ENCODE measurements around the gene PPP1CA. TPM values are rescaled to one million over a fixed set of nuclear protein-coding genes. Genes with fewer than 3 reads are reported as not detected.

The PPP1CA gene
- total and polyA plus RNA-seq, 4 donors = 62.4 to 92.9 (median 75.9) TPM

- TF ChIP-seq ZBTB33 (IDR thresholded peaks at IDR 0.05) = no peak
- TF ChIP-seq RAD21 (IDR thresholded peaks at IDR 0.05) = no peak
- TF ChIP-seq CTCF (IDR thresholded peaks at IDR 0.05; ENCODE audit: low read depth, low read length, missing input control) = no peak
- no peak for TF ChIP-seq SP1 (IDR thresholded peaks at IDR 0.05)
- no peak for TF ChIP-seq HNF4G (IDR thresholded peaks at IDR 0.05)
These were observed 41.1 kb upstream of the PPP1CA start (continued) for GRCh38 chr11:67442504-67443404.

GRCh38 chr11:67441731-67442351, 40.2 kb upstream of the PPP1CA start:
- WGBS = 92% methylated on average over 28 of the region's 28 CpGs
- peaks cover 0 to 9% (median 0%) of the 10 kb centered on the region in 4 donors for H3K36me3 ChIP-seq (ENCODE audit: control insufficient read depth in 4 of 4, insufficient read depth in 3 of 4, low read depth in 1 of 4, low read length in 3 of 4)
- no peak overlapping the region for H3K9ac ChIP-seq (ENCODE audit: low read depth in 1 of 2, low read length in 2 of 2)
- H3K4me1 ChIP-seq (ENCODE audit: control insufficient read depth in 4 of 4, insufficient read depth in 4 of 4, low read length in 3 of 4) = peaks cover 4 to 21% (median 13%) of the 10 kb centered on the region in 4 donors
- TF ChIP-seq FOXA2 (IDR thresholded peaks at IDR 0.05) (no peak), MAX (IDR thresholded peaks at IDR 0.05) (no peak), REST (IDR thresholded peaks at IDR 0.05) (no peak), GABPA (IDR thresholded peaks at IDR 0.05 in 1 of 2, conservative IDR thresholded peaks at IDR 0.05 in 1 of 2) (no peak), HNF4A (conservative IDR thresholded peaks at IDR 0.05) (no peak), ATF3 (IDR thresholded peaks at IDR 0.05) (no peak), EGR1 (IDR thresholded peaks at IDR 0.05; ENCODE audit: low read depth in 2 of 2) (no peak), JUND (IDR thresholded peaks at IDR 0.05) (no peak), RAD21 (IDR thresholded peaks at IDR 0.05) (no peak)
- DNase-seq (ENCODE audit: low spot score) = no peak
- H3K9me3 ChIP-seq (ENCODE audit: control insufficient read depth in 4 of 4, low read length in 3 of 4) = no peaks in the 10 kb centered on the region
- H3K27ac ChIP-seq (ENCODE audit: low read depth in 1 of 2, low read length in 2 of 2) = no peak overlapping the region
- no peak overlapping the region for H3K4me3 ChIP-seq (ENCODE audit: low read depth in 1 of 3, low read length in 3 of 3)
- no peaks in the 10 kb centered on the region for H3K27me3 ChIP-seq (ENCODE audit: control insufficient read depth in 4 of 4, insufficient read depth in 4 of 4, low read length in 3 of 4)

All from liver (tissue), 9 donors.